Retinal pigment epithelial cell (primary cell): ENCODE data around the gene PTPRN.
A peak's percentile ranks its signal among the peaks of the same experiment; 100 is the strongest.

Experiments
- DNase-seq: peaks from one replicate; pipeline ENCODE4 v3.0.0-alpha.2; 2010; ENCODE audit warnings: low read depth
- H3K4me3 ChIP-seq: 2 replicates; pipeline ENCODE4 v1.5.1; 2011; ENCODE audit warnings: mild to moderate bottlenecking, low read length, control low read depth, moderate library complexity
- TF ChIP-seq, protein P1 (sequence below): conservative IDR thresholded peaks from 2 replicates; pipeline ENCODE4 v1.5.1; 2011; ENCODE audit warnings: low read depth, low read length, control low read depth, inconsistent platforms

Gene PTPRN

DNA sequence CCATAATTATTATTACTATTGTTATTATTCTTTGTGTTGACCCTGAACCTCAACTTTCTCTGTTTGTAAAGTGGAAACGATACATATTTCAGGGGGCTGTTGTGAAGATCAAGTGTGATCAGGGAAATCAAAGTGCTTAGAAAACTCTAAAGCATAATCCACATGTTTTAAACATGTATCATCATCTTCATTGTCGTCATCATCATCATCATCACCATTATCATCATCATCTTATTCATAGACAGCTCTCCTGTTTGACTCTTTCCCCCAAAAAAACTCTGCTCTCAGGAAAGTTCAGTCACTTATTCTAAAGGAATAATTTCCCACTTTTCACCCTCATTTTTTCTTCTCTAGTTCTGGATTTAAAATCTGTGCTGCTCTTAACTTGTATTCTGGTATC, 5.0 kb downstream of the PTPRN start:
- no peak for DNase-seq
- TF ChIP-seq, protein P1, sequence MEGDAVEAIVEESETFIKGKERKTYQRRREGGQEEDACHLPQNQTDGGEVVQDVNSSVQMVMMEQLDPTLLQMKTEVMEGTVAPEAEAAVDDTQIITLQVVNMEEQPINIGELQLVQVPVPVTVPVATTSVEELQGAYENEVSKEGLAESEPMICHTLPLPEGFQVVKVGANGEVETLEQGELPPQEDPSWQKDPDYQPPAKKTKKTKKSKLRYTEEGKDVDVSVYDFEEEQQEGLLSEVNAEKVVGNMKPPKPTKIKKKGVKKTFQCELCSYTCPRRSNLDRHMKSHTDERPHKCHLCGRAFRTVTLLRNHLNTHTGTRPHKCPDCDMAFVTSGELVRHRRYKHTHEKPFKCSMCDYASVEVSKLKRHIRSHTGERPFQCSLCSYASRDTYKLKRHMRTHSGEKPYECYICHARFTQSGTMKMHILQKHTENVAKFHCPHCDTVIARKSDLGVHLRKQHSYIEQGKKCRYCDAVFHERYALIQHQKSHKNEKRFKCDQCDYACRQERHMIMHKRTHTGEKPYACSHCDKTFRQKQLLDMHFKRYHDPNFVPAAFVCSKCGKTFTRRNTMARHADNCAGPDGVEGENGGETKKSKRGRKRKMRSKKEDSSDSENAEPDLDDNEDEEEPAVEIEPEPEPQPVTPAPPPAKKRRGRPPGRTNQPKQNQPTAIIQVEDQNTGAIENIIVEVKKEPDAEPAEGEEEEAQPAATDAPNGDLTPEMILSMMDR: no peak
- H3K4me3 ChIP-seq: no peak overlapping the region

DNA sequence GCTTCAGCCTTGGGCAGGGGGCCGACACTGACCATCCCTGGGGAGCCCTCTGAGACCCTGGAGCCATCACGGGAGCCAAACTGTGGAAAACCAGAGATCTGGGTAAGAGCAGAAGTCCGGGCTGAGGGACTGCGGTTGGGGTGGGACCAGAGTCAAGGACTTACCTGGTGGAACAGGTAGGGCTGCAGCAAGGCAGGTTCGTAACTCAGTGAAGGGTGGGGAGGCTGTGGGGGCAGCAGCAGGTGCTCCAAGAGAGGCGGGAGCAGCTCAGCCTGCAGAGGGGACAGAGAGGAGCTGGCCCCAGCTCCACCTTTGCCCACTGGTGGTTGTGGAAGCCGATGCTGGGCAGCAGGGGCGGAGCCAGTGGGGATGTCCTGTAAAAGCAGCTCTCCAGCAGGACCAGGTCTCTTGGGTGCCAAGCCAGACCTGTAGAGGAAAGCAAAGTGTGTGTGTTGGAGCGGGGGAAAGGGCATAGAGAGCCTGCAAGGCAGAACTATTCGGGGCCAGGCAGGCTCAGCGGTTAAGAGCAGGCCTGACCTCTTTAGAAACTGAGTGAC, 6.7 kb downstream of the PTPRN start:
- H3K4me3 ChIP-seq: no peak overlapping the region
- TF ChIP-seq, protein P1: no peak
- DNase-seq: no peak

DNA sequence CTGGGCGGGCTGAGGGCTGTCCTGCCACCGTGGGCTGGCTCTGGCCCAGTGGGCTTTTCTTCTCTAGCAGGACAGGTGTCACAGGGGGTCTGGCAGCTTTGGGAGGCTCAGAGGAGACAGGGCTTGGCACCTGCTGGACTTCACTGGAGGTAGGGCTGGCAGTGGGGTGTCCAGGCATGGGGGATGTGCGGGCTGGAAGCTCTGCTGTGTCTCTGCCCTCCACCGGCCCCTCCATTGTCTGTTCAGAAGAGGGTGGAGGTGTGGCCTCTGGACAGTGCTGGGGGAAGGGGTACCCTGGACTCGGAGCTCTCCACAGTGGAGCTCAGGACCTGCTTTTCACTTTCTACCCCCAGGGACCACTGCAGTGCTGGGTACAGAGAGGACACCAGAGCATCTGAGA, 9.2 kb downstream of the PTPRN start:
- TF ChIP-seq, protein P1: no peak
- DNase-seq: no peak
- no peak overlapping the region for H3K4me3 ChIP-seq

DNA sequence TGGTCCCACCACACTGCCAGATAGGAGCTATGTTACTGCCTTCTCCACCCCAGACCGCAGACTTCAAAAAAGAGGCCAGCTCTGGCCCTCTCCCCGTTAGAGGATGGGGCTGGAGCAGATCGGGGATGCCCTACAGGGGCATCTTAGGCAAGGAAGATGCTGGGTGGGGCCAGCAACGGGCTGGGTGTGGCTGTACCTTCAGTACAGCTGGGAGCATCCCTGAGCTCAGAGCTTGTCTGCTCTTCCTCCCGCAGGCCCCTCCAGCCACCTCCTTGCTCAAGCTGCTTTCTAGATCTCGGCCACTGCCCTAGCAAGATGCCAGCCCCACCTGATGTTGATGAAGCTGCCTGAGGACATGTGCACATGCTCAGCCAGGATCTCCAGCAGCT, 9.8 kb downstream of the PTPRN start:
- no peak for DNase-seq
- TF ChIP-seq, protein P1: no peak
- H3K4me3 ChIP-seq: no peak overlapping the region

DNA sequence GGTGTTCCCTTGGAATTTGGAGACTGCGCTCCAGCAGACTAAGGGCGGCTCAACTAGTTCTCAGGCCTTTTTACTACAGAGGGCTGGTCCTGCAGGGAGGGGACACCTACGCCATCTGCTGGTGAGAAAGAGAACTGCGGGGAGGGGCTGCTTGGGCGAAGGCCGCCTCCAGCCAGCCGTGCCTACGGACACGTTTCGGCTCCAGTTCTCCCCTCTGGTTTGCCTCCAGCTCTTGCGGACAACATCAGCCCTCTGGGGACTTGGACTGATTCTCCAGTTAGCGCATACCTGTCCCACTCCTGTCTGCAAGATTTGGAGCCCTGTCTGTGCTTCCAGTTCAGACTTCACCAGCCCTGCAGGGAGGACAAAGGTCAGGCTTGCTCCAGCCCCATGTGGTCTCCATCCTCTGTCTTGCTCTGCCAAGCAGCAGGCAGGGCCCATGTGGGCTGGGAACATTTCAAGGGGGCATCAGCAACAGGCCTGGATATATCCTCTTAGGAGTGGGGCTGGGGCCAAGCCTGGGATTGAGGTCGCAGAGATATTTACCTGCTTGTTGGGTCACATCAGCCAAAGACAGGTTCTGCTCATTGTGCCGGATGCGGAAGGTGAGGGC, 10.3 kb downstream of the PTPRN start:
- TF ChIP-seq, protein P1: peak; percentile 99
- no peak overlapping the region for H3K4me3 ChIP-seq
- DNase-seq: no peak

DNA sequence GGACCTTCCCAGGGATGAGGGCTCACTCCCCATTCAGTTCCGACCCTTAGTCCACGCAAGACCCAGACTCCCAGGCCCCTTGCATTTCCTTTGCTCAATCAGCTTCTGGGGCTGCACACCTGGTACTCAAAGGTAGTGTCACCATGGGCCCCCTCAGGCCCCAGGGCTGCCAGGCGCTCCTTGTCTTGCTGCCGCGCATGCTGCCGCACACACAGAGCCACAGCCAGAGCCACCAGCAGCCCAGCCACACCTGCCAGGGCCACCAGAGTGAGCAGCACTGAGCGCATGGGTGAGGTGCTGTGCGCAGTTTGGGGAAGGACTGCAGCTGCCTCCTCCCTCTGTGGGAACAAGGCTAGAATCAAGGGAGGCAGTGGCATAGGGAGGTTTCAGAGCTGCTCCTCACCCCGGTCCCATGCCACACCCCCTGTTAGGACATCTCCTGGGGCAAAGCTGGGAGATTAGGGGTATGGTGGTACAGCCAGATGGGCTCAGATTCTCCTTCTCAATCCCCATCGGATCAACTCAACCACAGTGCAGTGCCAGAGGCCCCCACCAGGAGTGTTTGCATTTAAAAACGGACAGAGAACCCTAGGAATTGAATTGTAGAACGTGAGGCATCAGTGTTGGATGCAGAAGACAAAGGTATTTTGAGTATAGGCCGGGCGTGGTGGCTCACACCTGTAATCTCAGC, 11.3 kb downstream of the PTPRN start:
- TF ChIP-seq, protein P1: no peak
- no peak for DNase-seq
- no peak overlapping the region for H3K4me3 ChIP-seq
